Measurements from ENCODE around the gene REEP5.

Gene REEP5

GRCh38 chr5:112876362-112876761, 45.7 kb downstream of the REEP5 start:
- Histone ChIP-seq H3K36me3 (ENCODE audit: control insufficient read depth, insufficient read depth, low read length) (no peaks in the 10 kb centered on the region), H3K27ac (ENCODE audit: insufficient read depth, low read length, poor library complexity, severe bottlenecking) (no peak overlapping the region), H3K4me1 (ENCODE audit: control insufficient read depth, insufficient read depth, low read length, poor library complexity, severe bottlenecking) (peaks cover 21% of the 10 kb centered on the region), H3K9me3 (ENCODE audit: control insufficient read depth, low read length) (no peaks in the 10 kb centered on the region), H3K27me3 (replicated peaks; ENCODE audit: control insufficient read depth, insufficient read depth, low read length, poor library complexity, severe bottlenecking) (no peaks in the 10 kb centered on the region), H3K4me3 (ENCODE audit: insufficient read depth, low read depth, low read length, poor library complexity, severe bottlenecking) (no peak overlapping the region)
- DNase-seq: no peak

DNA sequence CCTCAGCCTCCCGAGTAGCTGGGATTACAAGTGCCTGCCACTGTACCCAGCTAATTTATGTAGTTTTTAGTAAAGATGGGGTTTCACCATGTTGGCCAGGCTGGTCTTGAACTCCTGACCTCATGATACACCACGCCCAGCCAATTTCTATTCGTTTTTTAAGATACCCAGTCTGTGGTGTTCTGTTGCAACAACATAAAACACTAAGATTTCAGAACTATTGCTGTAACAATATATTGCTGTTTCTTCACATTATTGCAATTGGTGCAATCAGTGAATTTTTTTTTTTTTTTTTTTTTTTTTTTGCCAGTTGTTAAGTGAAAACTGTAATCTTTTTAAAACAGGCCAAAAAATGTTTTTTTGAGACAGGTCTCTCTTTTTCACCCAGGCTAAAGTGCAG, 51.1 kb downstream of the REEP5 start:
- Histone ChIP-seq H3K36me3 (ENCODE audit: control insufficient read depth, insufficient read depth, low read length) (peaks cover 35% of the 10 kb centered on the region), H3K27me3 (replicated peaks; ENCODE audit: control insufficient read depth, insufficient read depth, low read length, poor library complexity, severe bottlenecking) (no peaks in the 10 kb centered on the region), H3K9me3 (ENCODE audit: control insufficient read depth, low read length) (no peaks in the 10 kb centered on the region), H3K27ac (ENCODE audit: insufficient read depth, low read length, poor library complexity, severe bottlenecking) (no peak overlapping the region), H3K4me3 (ENCODE audit: insufficient read depth, low read depth, low read length, poor library complexity, severe bottlenecking) (no peak overlapping the region), H3K4me1 (ENCODE audit: control insufficient read depth, insufficient read depth, low read length, poor library complexity, severe bottlenecking) (peaks cover 9% of the 10 kb centered on the region)
- DNase-seq: no peak

GRCh38 chr5:112869948-112870347, 52.1 kb downstream of the REEP5 start:
- Histone ChIP-seq H3K4me1 (ENCODE audit: control insufficient read depth, insufficient read depth, low read length, poor library complexity, severe bottlenecking) (peaks cover 9% of the 10 kb centered on the region), H3K9me3 (ENCODE audit: control insufficient read depth, low read length) (no peaks in the 10 kb centered on the region), H3K36me3 (ENCODE audit: control insufficient read depth, insufficient read depth, low read length) (peaks cover 38% of the 10 kb centered on the region), H3K4me3 (ENCODE audit: insufficient read depth, low read depth, low read length, poor library complexity, severe bottlenecking) (no peak overlapping the region), H3K27ac (ENCODE audit: insufficient read depth, low read length, poor library complexity, severe bottlenecking) (no peak overlapping the region), H3K27me3 (replicated peaks; ENCODE audit: control insufficient read depth, insufficient read depth, low read length, poor library complexity, severe bottlenecking) (no peaks in the 10 kb centered on the region)
- no peak for DNase-seq

DNA sequence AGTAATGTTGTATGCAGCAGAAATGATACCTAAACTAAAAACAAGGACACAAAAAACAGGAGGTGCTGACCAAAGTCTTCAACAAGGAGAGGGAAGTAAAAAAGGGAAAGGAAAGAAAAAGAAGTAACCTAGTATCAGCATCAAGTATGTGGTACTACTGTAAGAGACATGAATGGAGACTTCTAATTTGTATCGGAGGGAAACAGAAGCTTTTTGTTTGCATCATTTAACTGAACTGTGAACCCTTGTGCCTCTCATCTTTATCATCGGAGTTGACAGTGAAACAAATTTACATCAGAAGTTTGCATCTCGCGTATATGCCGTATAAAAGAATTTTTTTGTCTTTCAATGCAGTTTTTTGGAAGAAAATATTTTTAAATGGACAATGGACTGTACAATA, 54.6 kb downstream of the REEP5 start:
- Histone ChIP-seq H3K9me3 (ENCODE audit: control insufficient read depth, low read length) (no peaks in the 10 kb centered on the region), H3K36me3 (ENCODE audit: control insufficient read depth, insufficient read depth, low read length) (peaks cover 57% of the 10 kb centered on the region), H3K27ac (ENCODE audit: insufficient read depth, low read length, poor library complexity, severe bottlenecking) (no peak overlapping the region), H3K4me3 (ENCODE audit: insufficient read depth, low read depth, low read length, poor library complexity, severe bottlenecking) (no peak overlapping the region), H3K27me3 (replicated peaks; ENCODE audit: control insufficient read depth, insufficient read depth, low read length, poor library complexity, severe bottlenecking) (no peaks in the 10 kb centered on the region), H3K4me1 (ENCODE audit: control insufficient read depth, insufficient read depth, low read length, poor library complexity, severe bottlenecking) (peaks cover 5% of the 10 kb centered on the region)
- DNase-seq: no peak

DNA sequence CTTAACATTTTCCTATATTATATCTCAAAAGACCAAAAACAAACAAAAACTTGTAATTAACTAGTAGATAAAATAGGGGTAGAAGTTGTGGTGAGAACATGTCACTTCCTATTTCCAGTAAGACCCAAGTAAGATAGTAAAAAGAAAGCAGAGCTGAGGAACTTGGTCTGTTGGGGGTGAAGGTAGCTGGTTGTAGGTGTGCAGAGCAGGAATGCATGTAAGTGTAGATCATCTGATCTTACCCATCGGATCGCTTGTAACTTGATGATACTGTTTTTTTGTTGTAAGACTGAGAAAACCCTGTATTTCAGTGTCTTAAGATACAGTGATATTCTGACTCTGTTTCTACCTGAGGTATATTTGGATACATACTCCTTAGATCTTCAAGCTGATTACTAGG, 55.3 kb downstream of the REEP5 start:
- no peak overlapping the region for H3K27ac ChIP-seq (ENCODE audit: insufficient read depth, low read length, poor library complexity, severe bottlenecking)
- peaks cover 57% of the 10 kb centered on the region for H3K36me3 ChIP-seq (ENCODE audit: control insufficient read depth, insufficient read depth, low read length)
- no peaks in the 10 kb centered on the region for H3K27me3 ChIP-seq (replicated peaks; ENCODE audit: control insufficient read depth, insufficient read depth, low read length, poor library complexity, severe bottlenecking)
- DNase-seq: no peak
- no peak overlapping the region for H3K4me3 ChIP-seq (ENCODE audit: insufficient read depth, low read depth, low read length, poor library complexity, severe bottlenecking)
- no peaks in the 10 kb centered on the region for H3K9me3 ChIP-seq (ENCODE audit: control insufficient read depth, low read length)
- H3K4me1 ChIP-seq (ENCODE audit: control insufficient read depth, insufficient read depth, low read length, poor library complexity, severe bottlenecking): peaks cover 10% of the 10 kb centered on the region

- no peak overlapping the region for H3K27ac ChIP-seq (ENCODE audit: insufficient read depth, low read length, poor library complexity, severe bottlenecking)
- H3K27me3 ChIP-seq (replicated peaks; ENCODE audit: control insufficient read depth, insufficient read depth, low read length, poor library complexity, severe bottlenecking): no peaks in the 10 kb centered on the region
- H3K4me1 ChIP-seq (ENCODE audit: control insufficient read depth, insufficient read depth, low read length, poor library complexity, severe bottlenecking): peaks cover 10% of the 10 kb centered on the region
- no peak overlapping the region for H3K4me3 ChIP-seq (ENCODE audit: insufficient read depth, low read depth, low read length, poor library complexity, severe bottlenecking)
- H3K36me3 ChIP-seq (ENCODE audit: control insufficient read depth, insufficient read depth, low read length): peaks cover 49% of the 10 kb centered on the region
- DNase-seq: no peak
- H3K9me3 ChIP-seq (ENCODE audit: control insufficient read depth, low read length): no peaks in the 10 kb centered on the region
Measured at GRCh38 chr5:112865128-112865527, 56.9 kb downstream of the REEP5 start.

GRCh38 chr5:112863549-112863948, 58.5 kb downstream of the REEP5 start:
- Histone ChIP-seq H3K27ac (ENCODE audit: insufficient read depth, low read length, poor library complexity, severe bottlenecking) (no peak overlapping the region), H3K9me3 (ENCODE audit: control insufficient read depth, low read length) (no peaks in the 10 kb centered on the region), H3K36me3 (ENCODE audit: control insufficient read depth, insufficient read depth, low read length) (peaks cover 44% of the 10 kb centered on the region), H3K4me3 (ENCODE audit: insufficient read depth, low read depth, low read length, poor library complexity, severe bottlenecking) (no peak overlapping the region), H3K4me1 (ENCODE audit: control insufficient read depth, insufficient read depth, low read length, poor library complexity, severe bottlenecking) (peaks cover 7% of the 10 kb centered on the region), H3K27me3 (replicated peaks; ENCODE audit: control insufficient read depth, insufficient read depth, low read length, poor library complexity, severe bottlenecking) (no peaks in the 10 kb centered on the region)
- DNase-seq: no peak

DNA sequence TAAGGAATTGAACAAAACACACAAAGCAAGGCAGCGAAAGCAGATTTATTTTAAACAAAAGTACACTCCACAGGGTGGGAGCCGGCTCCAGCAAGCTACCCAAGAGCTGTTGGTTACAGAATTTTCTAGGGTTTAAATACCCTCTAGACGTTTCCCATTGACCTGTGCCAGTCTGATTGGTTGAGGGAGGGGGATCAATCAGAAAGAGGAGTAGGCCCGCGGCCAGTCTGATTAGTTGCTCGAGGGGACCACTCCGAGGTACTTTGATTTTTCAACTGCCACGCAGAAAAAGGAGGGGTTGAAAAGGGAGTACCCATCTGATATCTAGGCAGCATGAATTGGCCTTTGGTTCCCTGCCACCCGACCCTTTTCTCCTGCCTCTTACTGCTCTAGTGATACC, 59.9 kb downstream of the REEP5 start:
- Histone ChIP-seq H3K36me3 (ENCODE audit: control insufficient read depth, insufficient read depth, low read length) (peaks cover 31% of the 10 kb centered on the region), H3K9me3 (ENCODE audit: control insufficient read depth, low read length) (no peaks in the 10 kb centered on the region), H3K4me1 (ENCODE audit: control insufficient read depth, insufficient read depth, low read length, poor library complexity, severe bottlenecking) (peaks cover 7% of the 10 kb centered on the region), H3K4me3 (ENCODE audit: insufficient read depth, low read depth, low read length, poor library complexity, severe bottlenecking) (peak overlapping the region; percentile 87), H3K27me3 (replicated peaks; ENCODE audit: control insufficient read depth, insufficient read depth, low read length, poor library complexity, severe bottlenecking) (no peaks in the 10 kb centered on the region), H3K27ac (ENCODE audit: insufficient read depth, low read length, poor library complexity, severe bottlenecking) (peak overlapping the region; percentile 86)
- no peak for DNase-seq

- DNase-seq: no peak
- no peaks in the 10 kb centered on the region for H3K27me3 ChIP-seq (replicated peaks; ENCODE audit: control insufficient read depth, insufficient read depth, low read length, poor library complexity, severe bottlenecking)
- H3K27ac ChIP-seq (ENCODE audit: insufficient read depth, low read length, poor library complexity, severe bottlenecking): peak overlapping the region; percentile 86
- H3K36me3 ChIP-seq (ENCODE audit: control insufficient read depth, insufficient read depth, low read length): peaks cover 26% of the 10 kb centered on the region
- peak overlapping the region; percentile 87 for H3K4me3 ChIP-seq (ENCODE audit: insufficient read depth, low read depth, low read length, poor library complexity, severe bottlenecking)
- peaks cover 7% of the 10 kb centered on the region for H3K4me1 ChIP-seq (ENCODE audit: control insufficient read depth, insufficient read depth, low read length, poor library complexity, severe bottlenecking)
- H3K9me3 ChIP-seq (ENCODE audit: control insufficient read depth, low read length): no peaks in the 10 kb centered on the region
Measured at GRCh38 chr5:112861638-112861985, 60.4 kb downstream of the REEP5 start.

DNA sequence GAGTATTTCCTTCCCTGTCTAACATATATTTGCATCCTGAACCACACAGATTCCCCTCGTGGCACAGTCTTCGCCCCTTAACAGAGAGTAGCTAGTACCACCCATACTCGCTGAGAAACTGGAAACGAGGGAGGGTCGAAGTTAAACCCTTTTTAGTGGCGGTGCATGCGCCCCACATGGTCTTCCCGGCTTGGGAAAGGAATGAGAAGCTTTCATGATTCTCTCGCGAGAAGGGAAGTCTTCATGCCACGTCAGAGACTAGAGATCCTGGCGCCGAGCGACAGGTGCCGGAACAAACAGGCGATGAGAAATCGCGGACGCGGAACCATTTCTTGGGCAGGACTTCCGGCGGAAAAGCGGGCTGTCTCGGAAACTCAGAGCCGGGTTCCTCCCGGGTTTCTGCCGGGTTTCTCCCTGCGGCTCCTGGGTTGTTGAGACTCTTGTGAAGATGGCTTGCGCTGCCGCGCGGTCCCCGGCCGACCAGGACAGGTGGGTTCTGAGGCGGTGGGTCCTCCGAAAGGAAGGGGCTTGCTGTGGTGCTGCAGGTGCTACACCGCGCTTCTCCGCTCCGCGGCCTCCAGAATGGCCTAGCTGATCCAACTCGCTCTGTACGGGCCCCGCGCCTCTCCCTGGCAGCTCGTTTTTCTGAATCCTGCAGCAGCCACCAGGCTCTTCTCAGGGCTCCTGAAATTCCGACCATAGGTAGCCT, 60.9 kb downstream of the REEP5 start, which contains the start of gene SRP19:
Gene SRP19, plus strand, starts transcription at position 359 of the 709 bp plus-strand sequence. Its CDS starts 90 bp downstream, at position 449.
- Histone ChIP-seq H3K9me3 (ENCODE audit: control insufficient read depth, low read length) (no peaks in the 10 kb centered on the region), H3K27ac (ENCODE audit: insufficient read depth, low read length, poor library complexity, severe bottlenecking) (peak within 1 kb of the TSS; percentile 86), H3K27me3 (replicated peaks; ENCODE audit: control insufficient read depth, insufficient read depth, low read length, poor library complexity, severe bottlenecking) (no peaks in the 10 kb centered on the region), H3K36me3 (ENCODE audit: control insufficient read depth, insufficient read depth, low read length) (peaks cover 22% of the 10 kb centered on the region), H3K4me3 (ENCODE audit: insufficient read depth, low read depth, low read length, poor library complexity, severe bottlenecking) (peak within 1 kb of the TSS; percentile 87), H3K4me1 (ENCODE audit: control insufficient read depth, insufficient read depth, low read length, poor library complexity, severe bottlenecking) (peaks cover 7% of the 10 kb centered on the region)
- DNase-seq: peak; percentile 82 to 88 (median 85)

Data from effector memory CD4-positive, alpha-beta T cell (primary cell).